ENCODE measurements around the gene SOX6. TPM values are rescaled to one million over a fixed set of nuclear protein-coding genes. Genes with fewer than 3 reads are reported as not detected.

SOX6 gene
- total RNA-seq, 1 donor from 2014 or later: 1.4 TPM

- H3K27me3 Mint-ChIP-seq (ENCODE audit: unreplicated experiment): peaks cover 2% of the 10 kb centered on the region
- H3K4me1 Mint-ChIP-seq (ENCODE audit: low read depth, unreplicated experiment): no peaks in the 10 kb centered on the region
- TF ChIP-seq, protein P1, sequence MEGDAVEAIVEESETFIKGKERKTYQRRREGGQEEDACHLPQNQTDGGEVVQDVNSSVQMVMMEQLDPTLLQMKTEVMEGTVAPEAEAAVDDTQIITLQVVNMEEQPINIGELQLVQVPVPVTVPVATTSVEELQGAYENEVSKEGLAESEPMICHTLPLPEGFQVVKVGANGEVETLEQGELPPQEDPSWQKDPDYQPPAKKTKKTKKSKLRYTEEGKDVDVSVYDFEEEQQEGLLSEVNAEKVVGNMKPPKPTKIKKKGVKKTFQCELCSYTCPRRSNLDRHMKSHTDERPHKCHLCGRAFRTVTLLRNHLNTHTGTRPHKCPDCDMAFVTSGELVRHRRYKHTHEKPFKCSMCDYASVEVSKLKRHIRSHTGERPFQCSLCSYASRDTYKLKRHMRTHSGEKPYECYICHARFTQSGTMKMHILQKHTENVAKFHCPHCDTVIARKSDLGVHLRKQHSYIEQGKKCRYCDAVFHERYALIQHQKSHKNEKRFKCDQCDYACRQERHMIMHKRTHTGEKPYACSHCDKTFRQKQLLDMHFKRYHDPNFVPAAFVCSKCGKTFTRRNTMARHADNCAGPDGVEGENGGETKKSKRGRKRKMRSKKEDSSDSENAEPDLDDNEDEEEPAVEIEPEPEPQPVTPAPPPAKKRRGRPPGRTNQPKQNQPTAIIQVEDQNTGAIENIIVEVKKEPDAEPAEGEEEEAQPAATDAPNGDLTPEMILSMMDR (IDR thresholded peaks at IDR 0.05; ENCODE audit: partially characterized antibody, unreplicated experiment): no peak
- no peaks in the 10 kb centered on the region for H3K9me3 Mint-ChIP-seq (ENCODE audit: unreplicated experiment)
- H3K4me3 Mint-ChIP-seq (ENCODE audit: unreplicated experiment): no peak overlapping the region
- no peaks in the 10 kb centered on the region for H3K36me3 Mint-ChIP-seq (ENCODE audit: unreplicated experiment)
- DNase-seq: no peak
- H3K27ac Mint-ChIP-seq (ENCODE audit: unreplicated experiment): no peak overlapping the region
Observed at GRCh38 chr11:16321148-16321547, 35.2 kb downstream of the SOX6 start.

DNA sequence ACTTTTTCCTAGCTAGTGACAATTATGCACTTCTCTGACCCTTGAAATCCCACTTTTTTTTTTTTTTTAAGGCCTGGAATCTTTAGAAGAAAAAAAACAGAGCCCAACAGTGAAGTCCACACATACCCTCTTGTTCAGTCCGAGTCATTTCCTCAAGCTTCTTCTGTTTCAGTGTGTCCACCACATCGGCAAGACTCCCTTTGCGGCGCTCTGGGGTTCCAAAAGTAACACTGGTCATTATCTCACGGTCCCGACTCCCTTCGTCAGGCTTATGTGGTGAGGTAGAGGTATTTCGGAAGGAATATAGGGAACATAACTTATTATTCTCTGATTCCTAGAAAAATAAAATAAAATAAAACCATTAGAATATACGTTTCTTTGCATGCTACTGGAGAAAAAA, 38.0 kb downstream of the SOX6 start:
- no peaks in the 10 kb centered on the region for H3K36me3 Mint-ChIP-seq (ENCODE audit: unreplicated experiment)
- TF ChIP-seq, protein P1 (IDR thresholded peaks at IDR 0.05; ENCODE audit: partially characterized antibody, unreplicated experiment): no peak
- peaks cover 2% of the 10 kb centered on the region for H3K27me3 Mint-ChIP-seq (ENCODE audit: unreplicated experiment)
- H3K27ac Mint-ChIP-seq (ENCODE audit: unreplicated experiment): no peak overlapping the region
- no peaks in the 10 kb centered on the region for H3K4me1 Mint-ChIP-seq (ENCODE audit: low read depth, unreplicated experiment)
- H3K4me3 Mint-ChIP-seq (ENCODE audit: unreplicated experiment): no peak overlapping the region
- DNase-seq: no peak
- H3K9me3 Mint-ChIP-seq (ENCODE audit: unreplicated experiment): no peaks in the 10 kb centered on the region

DNA sequence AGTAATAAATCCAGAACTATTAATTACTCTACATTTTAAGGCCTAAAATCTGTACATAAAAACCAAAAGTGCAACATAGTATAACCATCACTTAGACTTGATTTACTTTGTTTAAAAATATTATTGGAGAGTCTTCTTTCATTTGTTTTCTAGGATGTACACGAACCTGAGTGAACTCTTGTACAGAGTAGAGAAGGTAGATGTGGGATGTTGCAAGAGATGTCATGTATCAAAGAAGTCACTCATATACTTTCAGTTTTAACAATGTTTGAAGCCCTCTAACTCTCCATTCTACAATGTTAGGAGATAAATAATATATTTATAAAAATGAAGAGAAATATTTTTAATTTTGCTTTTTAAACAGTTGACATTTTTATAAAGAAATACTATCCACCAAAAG, 38.6 kb downstream of the SOX6 start:
- Mint-ChIP-seq H3K4me1 (ENCODE audit: low read depth, unreplicated experiment) (no peaks in the 10 kb centered on the region), H3K36me3 (ENCODE audit: unreplicated experiment) (no peaks in the 10 kb centered on the region), H3K27ac (ENCODE audit: unreplicated experiment) (no peak overlapping the region), H3K9me3 (ENCODE audit: unreplicated experiment) (no peaks in the 10 kb centered on the region), H3K27me3 (ENCODE audit: unreplicated experiment) (peaks cover 2% of the 10 kb centered on the region), H3K4me3 (ENCODE audit: unreplicated experiment) (no peak overlapping the region)
- no peak for DNase-seq
- TF ChIP-seq, protein P1 (IDR thresholded peaks at IDR 0.05; ENCODE audit: partially characterized antibody, unreplicated experiment): no peak

- TF ChIP-seq, protein P1 (IDR thresholded peaks at IDR 0.05; ENCODE audit: partially characterized antibody, unreplicated experiment): no peak
- no peak overlapping the region for H3K27ac Mint-ChIP-seq (ENCODE audit: unreplicated experiment)
- no peaks in the 10 kb centered on the region for H3K9me3 Mint-ChIP-seq (ENCODE audit: unreplicated experiment)
- H3K36me3 Mint-ChIP-seq (ENCODE audit: unreplicated experiment): no peaks in the 10 kb centered on the region
- DNase-seq: no peak
- H3K4me3 Mint-ChIP-seq (ENCODE audit: unreplicated experiment): no peak overlapping the region
- H3K4me1 Mint-ChIP-seq (ENCODE audit: low read depth, unreplicated experiment): no peaks in the 10 kb centered on the region
- no peaks in the 10 kb centered on the region for H3K27me3 Mint-ChIP-seq (ENCODE audit: unreplicated experiment)
Observed at GRCh38 chr11:16313846-16314245, 42.5 kb downstream of the SOX6 start.

GRCh38 chr11:16312233-16312765, 44.0 kb downstream of the SOX6 start:
- Mint-ChIP-seq H3K27me3 (ENCODE audit: unreplicated experiment) (no peaks in the 10 kb centered on the region), H3K4me1 (ENCODE audit: low read depth, unreplicated experiment) (no peaks in the 10 kb centered on the region), H3K9me3 (ENCODE audit: unreplicated experiment) (no peaks in the 10 kb centered on the region), H3K36me3 (ENCODE audit: unreplicated experiment) (no peaks in the 10 kb centered on the region), H3K27ac (ENCODE audit: unreplicated experiment) (no peak overlapping the region), H3K4me3 (ENCODE audit: unreplicated experiment) (no peak overlapping the region)
- DNase-seq: no peak
- TF ChIP-seq, protein P1 (IDR thresholded peaks at IDR 0.05; ENCODE audit: partially characterized antibody, unreplicated experiment): no peak
